ENCODE measurements around the gene PRKCH.

- TF ChIP-seq CTCF (IDR thresholded peaks at IDR 0.05) = no peak
- no peak for TF ChIP-seq POLR2A (IDR thresholded peaks at IDR 0.05)
These were observed 236.9 kb downstream of the PRKCH start for GRCh38 chr14:61558271-61558670.

Data from body of pancreas (tissue), 4 donors.